Memory B cell (primary cell): ENCODE results near the gene MT1G.
"Not testable (repeated sequence)": the region's sequence is repeated elsewhere in the genome, so short reads cannot be mapped to it uniquely, and the experiment has no call there.

Experiments used
- ATAC-seq: fragments of 150-1000 bp; cut with Tn5 transposase; 2 replicates; pipeline ENCODE4 v1.10.0; 2021; ENCODE audit warnings: low read depth, mild to moderate bottlenecking, moderate library complexity
- DNase-seq, 2 donors: peaks; one replicate each; pipeline ENCODE4 v3.0.0; 2022; ENCODE audit warnings: low spot score in 2 of 2
- H3K27ac Mint-ChIP-seq: one replicate; pipeline ENCODE4 v1.8.0; 2022; ENCODE audit warnings: mild to moderate bottlenecking, moderate library complexity, mixed read lengths
- H3K27me3 Mint-ChIP-seq: one replicate; pipeline ENCODE4 v1.8.0; 2022; ENCODE audit warnings: mixed read lengths
- H3K36me3 Mint-ChIP-seq: one replicate; pipeline ENCODE4 v1.8.0; 2022; ENCODE audit warnings: mild to moderate bottlenecking, mixed read lengths
- H3K4me1 Mint-ChIP-seq: one replicate; pipeline ENCODE4 v1.8.0; 2022; ENCODE audit warnings: mixed read lengths
- H3K4me3 Mint-ChIP-seq: one replicate; pipeline ENCODE4 v1.8.0; 2022; ENCODE audit warnings: mild to moderate bottlenecking, moderate library complexity, mixed read lengths
- H3K9me3 Mint-ChIP-seq: one replicate; pipeline ENCODE4 v1.8.0; 2022; ENCODE audit warnings: mixed read lengths

Gene MT1G

DNA sequence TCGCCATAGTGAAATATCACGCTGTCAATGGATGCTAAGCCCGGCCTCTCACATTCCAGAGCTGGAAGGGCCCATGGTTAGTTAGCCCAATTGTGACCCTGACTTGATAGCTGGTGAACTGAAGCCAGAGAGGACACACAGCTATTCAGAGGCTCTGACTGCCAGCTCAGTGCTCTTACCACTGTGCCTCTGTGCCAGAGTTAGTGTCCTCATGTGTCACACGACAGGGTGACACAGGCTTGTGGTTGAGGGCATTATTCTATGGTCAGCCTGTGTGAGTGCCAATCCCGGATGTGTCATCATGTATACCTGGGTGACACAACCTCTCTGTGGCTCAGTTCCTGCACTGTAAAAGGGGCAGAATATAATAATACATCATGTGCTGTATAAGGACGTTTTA lies 12.0 kb upstream of the MT1G start:
- Mint-ChIP-seq H3K27me3 (peaks cover 12% of the 10 kb centered on the region), H3K9me3 (no peaks in the 10 kb centered on the region), H3K27ac (no peak overlapping the region), H3K4me1 (peaks cover 15% of the 10 kb centered on the region), H3K36me3 (no peaks in the 10 kb centered on the region), H3K4me3 (no peak overlapping the region)
- ATAC-seq (no peak), DNase-seq (no peak)

DNA sequence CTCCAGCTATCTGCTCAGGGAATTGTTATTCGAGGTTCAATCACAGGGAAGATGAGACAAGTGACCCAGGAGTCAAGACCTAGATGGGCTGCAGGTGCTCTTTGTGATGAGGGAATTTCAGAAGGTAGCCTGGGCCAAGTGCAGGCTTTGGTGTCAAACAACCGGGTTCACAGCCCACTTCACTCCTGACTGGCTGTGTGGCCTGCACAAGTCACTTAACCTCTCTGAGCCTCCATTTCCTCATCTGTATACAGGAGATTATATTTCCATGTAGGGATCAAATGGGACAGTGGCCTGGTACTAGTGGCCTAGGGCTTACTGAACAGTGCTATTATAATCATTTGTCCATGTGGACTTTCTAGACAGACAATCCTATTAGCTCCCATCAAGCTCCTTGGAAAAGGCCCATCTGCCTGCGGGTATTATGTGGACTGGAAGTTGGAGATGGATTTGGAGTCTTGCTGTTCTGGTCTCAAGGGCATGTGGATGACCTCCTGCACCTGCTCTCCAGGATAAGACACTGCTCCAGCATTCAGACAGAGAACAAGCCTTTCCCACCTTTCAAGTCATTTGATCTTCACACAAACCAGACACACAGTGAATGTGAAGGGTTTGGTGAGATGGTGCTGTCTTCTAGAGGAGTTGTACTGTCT lies 11.3 kb upstream of the MT1G start:
- peaks cover 15% of the 10 kb centered on the region for H3K4me1 Mint-ChIP-seq
- ATAC-seq (no peak), DNase-seq (no peak)
- no peak overlapping the region for H3K4me3 Mint-ChIP-seq
- peaks cover 15% of the 10 kb centered on the region for H3K27me3 Mint-ChIP-seq
- H3K27ac Mint-ChIP-seq, result no peak overlapping the region
- no peaks in the 10 kb centered on the region for H3K36me3 Mint-ChIP-seq
- H3K9me3 Mint-ChIP-seq, result no peaks in the 10 kb centered on the region

DNA sequence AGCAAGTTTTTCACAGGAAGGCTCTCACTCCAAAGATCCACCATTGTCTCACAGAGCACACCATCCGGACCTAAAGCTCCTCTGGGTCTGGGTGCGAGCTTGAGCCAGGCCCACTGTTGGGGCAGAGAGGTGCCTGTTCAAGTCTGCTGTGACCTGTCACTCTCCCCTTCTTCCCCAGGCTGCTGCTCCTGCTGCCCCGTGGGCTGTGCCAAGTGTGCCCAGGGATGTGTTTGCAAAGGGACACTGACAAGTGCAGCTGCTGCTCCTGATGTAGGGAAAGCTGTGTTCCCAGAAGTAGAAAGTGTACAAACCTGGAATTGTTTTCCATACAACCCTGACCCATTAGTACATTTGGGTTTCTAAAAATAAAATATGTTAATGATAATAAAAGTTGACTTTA lies 9.6 kb upstream of the MT1G start:
- no peak overlapping the region for H3K27ac Mint-ChIP-seq
- DNase-seq (no peak), ATAC-seq (no peak)
- H3K4me1 Mint-ChIP-seq, result peaks cover 15% of the 10 kb centered on the region
- no peaks in the 10 kb centered on the region for H3K36me3 Mint-ChIP-seq
- H3K27me3 Mint-ChIP-seq, result peaks cover 21% of the 10 kb centered on the region
- no peak overlapping the region for H3K4me3 Mint-ChIP-seq
- no peaks in the 10 kb centered on the region for H3K9me3 Mint-ChIP-seq

DNA sequence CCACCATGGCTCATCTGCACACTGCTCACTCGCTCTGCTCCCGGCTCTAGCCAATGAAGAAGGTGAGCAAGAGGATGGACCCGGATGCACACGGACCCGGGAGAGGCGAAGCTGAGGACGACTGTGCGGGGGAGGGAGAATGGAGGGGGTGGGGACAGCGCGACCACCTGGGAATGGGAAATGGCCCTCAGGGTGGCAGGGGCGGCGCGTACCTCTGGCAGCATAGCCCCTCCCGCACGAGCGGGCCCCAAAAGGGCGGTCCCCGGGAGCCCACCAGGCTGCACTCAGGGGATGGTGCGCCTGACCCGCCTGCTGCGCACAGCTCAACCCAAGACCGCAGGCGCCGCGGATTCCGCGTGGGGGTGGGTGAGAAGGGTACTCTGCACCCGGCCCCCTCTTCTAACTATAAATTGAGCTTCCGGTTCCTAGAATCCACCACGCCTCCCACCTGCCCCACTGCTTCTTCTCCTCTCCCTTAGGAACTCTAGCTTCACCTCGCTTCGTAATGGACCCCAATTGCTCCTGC lies 7.9 kb upstream of the MT1G start:
- Mint-ChIP-seq H3K27me3 (peaks cover 25% of the 10 kb centered on the region), H3K4me3 (peak overlapping the region; percentile 55), H3K4me1 (peaks cover 6% of the 10 kb centered on the region), H3K27ac (peak overlapping the region; percentile 28), H3K9me3 (no peaks in the 10 kb centered on the region), H3K36me3 (no peaks in the 10 kb centered on the region)
- ATAC-seq (peak; percentile 57), DNase-seq (no peak)

DNA sequence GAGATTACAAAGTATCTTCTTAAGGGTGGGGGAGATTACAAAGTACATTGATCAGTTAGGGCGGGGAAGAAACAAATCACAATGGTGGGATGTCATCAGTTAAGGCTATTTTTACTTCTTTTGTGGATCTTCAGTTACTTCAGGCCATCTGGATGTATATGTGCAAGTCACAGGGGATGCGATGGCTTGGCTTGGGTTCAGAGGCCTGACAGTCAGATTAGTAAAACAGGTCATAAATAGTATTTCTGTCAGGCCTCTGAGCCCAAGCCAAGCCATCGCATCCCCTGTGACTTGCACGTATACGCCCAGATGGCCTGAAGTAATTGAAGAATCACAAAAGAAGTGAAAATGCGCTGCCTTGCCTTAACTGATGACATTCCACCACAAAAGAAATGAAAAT lies 6.7 kb upstream of the MT1G start:
- not testable (repeated sequence) for H3K36me3 Mint-ChIP-seq, H3K9me3 Mint-ChIP-seq, ATAC-seq, H3K4me3 Mint-ChIP-seq, H3K4me1 Mint-ChIP-seq, DNase-seq, H3K27ac Mint-ChIP-seq
- H3K27me3 Mint-ChIP-seq, result peaks cover 28% of the 10 kb centered on the region

DNA sequence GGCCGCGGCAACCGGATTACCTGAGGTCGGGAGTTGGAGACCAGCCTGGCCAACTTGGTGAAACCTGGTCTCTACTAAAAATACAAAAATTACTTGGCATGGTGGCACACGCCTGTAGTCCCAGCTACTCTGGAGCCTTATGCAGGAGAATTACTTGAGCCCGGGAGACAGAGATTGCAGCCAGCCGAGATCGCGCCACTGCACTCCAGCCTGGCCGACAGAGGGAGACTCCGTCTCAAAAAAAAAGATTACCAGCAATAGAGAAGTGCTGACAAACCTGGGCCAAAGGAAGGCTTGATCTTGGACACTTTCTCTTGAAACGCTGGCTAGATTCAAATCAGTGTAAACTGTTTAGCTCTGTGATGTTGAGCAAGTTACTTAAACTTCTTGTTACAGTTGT lies 6.1 kb upstream of the MT1G start:
- DNase-seq (no peak), ATAC-seq (peak; percentile 64)
- peaks cover 32% of the 10 kb centered on the region for H3K27me3 Mint-ChIP-seq
- no peaks in the 10 kb centered on the region for H3K36me3 Mint-ChIP-seq
- H3K27ac Mint-ChIP-seq, result no peak overlapping the region
- H3K9me3 Mint-ChIP-seq, result no peaks in the 10 kb centered on the region
- H3K4me3 Mint-ChIP-seq, result no peak overlapping the region
- H3K4me1 Mint-ChIP-seq, result peaks cover 12% of the 10 kb centered on the region

DNA sequence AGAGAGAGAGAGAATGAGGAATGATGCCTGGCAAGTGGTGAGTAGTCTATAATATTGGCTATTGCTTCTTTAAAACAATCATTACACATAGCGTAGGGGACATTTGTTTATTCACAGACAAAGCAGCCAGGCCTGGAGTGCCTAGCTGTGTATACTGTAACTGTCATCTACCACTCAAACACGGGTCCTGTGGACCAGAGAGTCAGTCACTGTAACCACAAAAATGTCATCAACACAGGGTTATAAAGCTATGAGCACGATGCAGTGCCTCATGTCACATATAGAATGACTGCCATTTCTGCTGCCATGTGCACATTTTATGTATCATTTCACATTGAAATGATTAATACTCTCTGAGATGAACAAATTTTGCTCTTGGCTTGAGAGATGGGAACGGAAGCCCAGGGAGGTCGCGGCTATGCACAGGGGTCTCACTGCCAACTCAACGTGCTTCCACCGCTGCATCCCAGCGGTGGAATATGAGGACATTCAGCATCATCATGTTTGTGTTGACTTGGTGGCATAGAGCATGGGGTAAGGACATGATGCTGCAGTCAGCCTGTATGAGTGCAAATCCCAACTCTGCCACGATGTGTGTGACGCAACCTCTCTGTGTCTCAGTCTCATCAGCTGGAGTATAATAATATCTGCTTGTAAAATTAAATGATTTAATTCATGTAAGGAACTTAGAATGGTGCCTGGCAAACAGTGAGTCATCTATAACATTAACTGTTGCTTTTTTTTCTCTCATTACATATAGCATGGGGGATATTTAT lies 5.1 kb upstream of the MT1G start:
- H3K4me3 Mint-ChIP-seq, result no peak overlapping the region
- peaks cover 19% of the 10 kb centered on the region for H3K4me1 Mint-ChIP-seq
- DNase-seq, result no peak
- H3K36me3 Mint-ChIP-seq, result no peaks in the 10 kb centered on the region
- no peak for ATAC-seq
- peaks cover 39% of the 10 kb centered on the region for H3K27me3 Mint-ChIP-seq
- no peaks in the 10 kb centered on the region for H3K9me3 Mint-ChIP-seq
- H3K27ac Mint-ChIP-seq, result no peak overlapping the region

DNA sequence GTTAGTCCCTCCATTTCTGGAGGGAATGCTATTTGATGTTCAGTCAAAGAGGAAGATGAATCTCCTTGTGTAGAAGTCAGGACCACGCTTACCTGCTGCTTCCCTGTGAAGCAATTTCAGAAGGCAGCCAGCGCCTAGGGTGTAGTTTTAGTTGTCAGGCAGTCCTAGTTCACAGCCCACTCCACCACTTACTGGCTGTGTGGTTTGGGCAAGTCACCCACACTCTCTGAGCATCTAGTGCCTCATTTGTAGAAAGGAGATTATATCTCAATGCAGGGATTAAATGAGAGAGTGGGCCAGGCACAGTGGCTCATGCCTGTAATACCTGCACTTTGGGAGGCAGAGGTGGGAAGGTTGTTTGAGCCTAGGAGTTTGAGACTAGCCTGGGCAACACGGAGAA lies 4.3 kb upstream of the MT1G start:
- peaks cover 39% of the 10 kb centered on the region for H3K27me3 Mint-ChIP-seq

DNA sequence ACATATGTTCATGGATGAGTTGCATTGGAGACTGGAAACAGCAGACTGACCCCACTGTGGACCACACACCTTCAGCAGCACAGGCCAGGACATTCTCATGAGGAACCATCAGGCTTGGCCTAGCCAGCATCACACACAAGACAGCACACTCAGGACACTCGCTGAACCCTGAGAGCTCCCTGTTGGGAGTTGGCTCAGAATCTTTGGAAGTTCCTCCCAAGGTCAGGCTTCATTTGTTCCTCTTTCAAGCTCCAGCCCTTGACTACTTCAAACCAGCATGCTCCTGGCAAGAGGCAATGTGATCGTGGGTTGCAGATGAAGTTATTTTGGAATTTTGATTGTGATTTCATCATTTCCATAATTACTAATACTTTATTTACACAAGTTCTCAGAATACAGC lies 3.8 kb upstream of the MT1G start:
- not testable (repeated sequence) for H3K27ac Mint-ChIP-seq, ATAC-seq, H3K4me3 Mint-ChIP-seq, H3K9me3 Mint-ChIP-seq, DNase-seq, H3K36me3 Mint-ChIP-seq
- Mint-ChIP-seq H3K4me1 (peaks cover 21% of the 10 kb centered on the region), H3K27me3 (peaks cover 39% of the 10 kb centered on the region)

More for the DNA sequence above, 4.3 kb upstream of the MT1G start:
- not testable (repeated sequence) for ATAC-seq, H3K9me3 Mint-ChIP-seq, H3K27ac Mint-ChIP-seq, DNase-seq, H3K36me3 Mint-ChIP-seq, H3K4me3 Mint-ChIP-seq
- peaks cover 21% of the 10 kb centered on the region for H3K4me1 Mint-ChIP-seq

DNA sequence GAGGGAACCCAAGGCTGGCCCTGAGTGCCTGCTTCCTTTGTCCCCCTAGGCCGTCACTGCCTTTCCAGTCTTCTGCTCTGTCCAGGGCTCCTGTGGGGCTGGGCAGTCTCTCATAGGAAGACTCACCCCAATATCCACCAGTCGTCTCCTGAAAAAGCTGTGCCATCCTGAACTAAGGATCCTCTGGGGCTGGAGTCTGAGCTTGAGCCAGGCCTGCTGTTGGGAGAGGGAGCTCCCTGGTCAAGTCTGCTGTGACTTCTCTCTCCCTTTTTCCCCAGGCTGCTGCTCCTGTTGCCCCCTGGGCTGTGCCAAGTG lies 2.7 kb upstream of the MT1G start:
- Mint-ChIP-seq H3K36me3 (no peaks in the 10 kb centered on the region), H3K9me3 (no peaks in the 10 kb centered on the region)

DNA sequence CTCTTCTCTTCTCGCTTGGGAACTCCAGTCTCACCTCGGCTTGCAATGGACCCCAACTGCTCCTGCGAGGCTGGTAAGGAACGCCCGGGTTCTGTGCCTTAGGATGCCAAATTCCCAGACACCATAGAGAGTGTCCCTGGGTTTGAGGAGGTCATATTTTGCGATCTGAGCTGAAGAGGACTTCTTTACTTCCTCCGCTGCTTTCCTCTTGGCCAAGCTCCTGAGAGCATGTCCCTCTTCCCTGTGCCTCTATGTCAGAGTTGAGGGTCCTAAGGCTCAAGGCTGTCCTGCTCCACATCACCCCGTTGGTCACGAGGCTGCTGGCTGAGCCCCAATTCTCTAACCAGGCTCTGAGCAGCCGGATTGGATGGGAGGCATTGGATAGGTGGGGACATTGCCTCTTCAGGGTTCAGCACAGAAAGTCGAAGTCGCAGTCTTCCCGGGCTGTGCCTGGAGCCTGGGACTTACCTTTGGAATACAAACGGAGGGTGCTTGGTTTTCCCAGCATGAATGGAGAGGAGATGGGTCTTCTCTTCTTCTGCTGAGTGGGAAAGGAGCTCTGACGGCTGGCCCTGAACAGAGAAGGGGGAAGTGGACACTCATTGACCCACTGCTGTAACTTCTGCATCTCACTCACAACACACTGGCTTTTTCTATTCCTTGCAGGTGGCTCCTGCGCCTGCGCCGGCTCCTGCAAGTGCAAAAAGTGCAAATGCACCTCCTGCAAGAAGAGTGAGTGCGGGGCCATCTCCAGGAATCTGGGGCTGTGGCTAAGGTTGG lies 2.2 kb upstream of the MT1G start:
- peak; percentile 6 for ATAC-seq
- no peak for DNase-seq
- H3K36me3 Mint-ChIP-seq, result no peaks in the 10 kb centered on the region
- H3K27ac Mint-ChIP-seq, result no peak overlapping the region
- H3K9me3 Mint-ChIP-seq, result no peaks in the 10 kb centered on the region
- peaks cover 37% of the 10 kb centered on the region for H3K27me3 Mint-ChIP-seq
- peaks cover 15% of the 10 kb centered on the region for H3K4me1 Mint-ChIP-seq
- H3K4me3 Mint-ChIP-seq, result peak overlapping the region; percentile 8

More for the DNA sequence above, 2.7 kb upstream of the MT1G start:
- no peak overlapping the region for H3K27ac Mint-ChIP-seq
- DNase-seq (no peak), ATAC-seq (no peak)
- H3K4me3 Mint-ChIP-seq, result no peak overlapping the region
- peaks cover 19% of the 10 kb centered on the region for H3K4me1 Mint-ChIP-seq
- peaks cover 36% of the 10 kb centered on the region for H3K27me3 Mint-ChIP-seq

DNA sequence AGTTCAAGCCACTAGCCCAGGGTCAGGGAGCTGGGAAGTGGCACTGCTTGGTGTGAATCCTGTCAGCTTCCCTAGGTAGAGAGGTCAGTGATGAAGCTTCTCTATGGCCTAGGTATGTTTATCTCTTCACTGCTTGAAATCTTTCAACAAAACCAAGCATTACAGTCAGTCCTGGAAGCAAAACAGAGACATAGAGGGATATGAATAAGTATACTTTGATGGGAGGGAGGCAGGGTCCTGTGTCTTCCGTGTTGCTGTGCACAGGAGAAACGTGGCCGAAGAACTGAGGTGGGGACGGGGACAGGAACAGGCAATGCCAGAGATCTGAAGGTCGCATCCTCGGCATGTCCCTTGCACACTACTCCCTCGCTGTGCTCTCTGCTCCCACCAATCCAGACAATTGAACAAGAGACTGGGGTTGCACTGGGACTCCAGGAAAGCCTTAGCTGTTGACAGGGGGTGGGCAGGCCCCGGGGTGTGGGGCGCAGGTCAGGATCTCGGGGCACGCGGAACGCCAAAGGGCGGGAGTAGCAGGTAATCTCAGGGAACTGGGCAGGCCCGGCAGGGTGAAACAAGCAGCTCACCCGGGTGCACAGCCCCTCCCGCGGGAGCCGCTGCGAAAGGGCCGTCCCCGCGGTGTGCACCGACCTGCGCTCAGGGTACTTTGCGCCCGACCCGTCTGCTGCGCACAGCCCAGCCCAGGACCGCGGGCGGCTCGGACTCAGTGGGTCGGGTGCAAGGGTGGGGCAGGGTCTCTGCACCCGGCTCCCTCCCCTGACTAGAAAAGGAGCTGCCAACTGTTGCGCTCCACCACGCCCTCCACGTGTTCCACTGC lies 1.4 kb upstream of the MT1G start, which contains the start of gene MT1H:
TSS of gene MT1H (plus strand) at position 810 of the 835 bp plus-strand sequence. CDS start 71 bp downstream, outside the sequence.
- ATAC-seq, result peak; percentile 42
- H3K4me3 Mint-ChIP-seq, result peak within 1 kb of the TSS; percentile 8

More for the DNA sequence above, 1.4 kb upstream of the MT1G start, which contains the start of gene MT1H:
- DNase-seq, result no peak
- Mint-ChIP-seq H3K9me3 (no peaks in the 10 kb centered on the region), H3K36me3 (no peaks in the 10 kb centered on the region), H3K27ac (no peak within 1 kb of the TSS), H3K27me3 (peaks cover 37% of the 10 kb centered on the region), H3K4me1 (peaks cover 15% of the 10 kb centered on the region)
